ENCODE data around the gene ZNF543. TPM values are rescaled to one million over a fixed set of nuclear protein-coding genes. Genes with fewer than 3 reads are reported as not detected.
"Not testable (repeated sequence)": the region's sequence is repeated elsewhere in the genome, so short reads cannot be mapped to it uniquely, and the experiment has no call there.

The ZNF543 gene
- total and polyA plus RNA-seq, 2 of the 4 experiments (the other 2 are of a cell fraction): 1.8 to 9.0 TPM

GRCh38 chr19:57278481-57278880 lies 41.8 kb upstream of the ZNF543 start:
- POLR2A ChIA-PET (ENCODE audit: unreplicated experiment); H2BK120ac ChIP-seq (ENCODE audit: low read depth, low read length); H3K14ac ChIP-seq (replicated peaks; ENCODE audit: low read depth, low read length); H4K91ac ChIP-seq (ENCODE audit: insufficient read depth, low read depth, low read length); H3K56ac ChIP-seq (ENCODE audit: extremely low read depth, insufficient read depth, low read length); H3K4me3 ChIP-seq (ENCODE audit: insufficient read depth, low read depth, low read length); intact Hi-C loops (cut with micrococcal nuclease); H3K9me3 ChIP-seq (ENCODE audit: control insufficient read depth, insufficient read depth, low read length); H3K36me3 ChIP-seq (ENCODE audit: control insufficient read depth, insufficient read depth, low read length); H3K4me2 ChIP-seq (ENCODE audit: low read depth, low read length); H2BK15ac ChIP-seq (ENCODE audit: low read depth, low read length); in situ Hi-C loops (cut with MboI; ENCODE audit: low sequenced_read_pairs); H3K9me1 ChIP-seq (ENCODE audit: insufficient read depth, low read length); dilution Hi-C loops (cut with HindIII; ENCODE audit: low sequenced_read_pairs, unreplicated experiment); H3K23ac ChIP-seq (ENCODE audit: low read depth, low read length); CTCF ChIA-PET; H4K5ac ChIP-seq (ENCODE audit: low read depth, low read length); H2AFZ ChIP-seq (replicated peaks; ENCODE audit: low read length, poor library complexity); H2BK20ac ChIP-seq (ENCODE audit: low read depth, low read length); H3K18ac ChIP-seq (ENCODE audit: low read depth, low read length); H2AK9ac ChIP-seq (replicated peaks; ENCODE audit: low read depth, low read length, poor library complexity); H2AK5ac ChIP-seq (ENCODE audit: low read depth, low read length); H3K4me1 ChIP-seq (ENCODE audit: control insufficient read depth, insufficient read depth, low read length); H3K27me3 ChIP-seq (ENCODE audit: control insufficient read depth, insufficient read depth, low read length); BruUV-seq (replicated peaks); ATAC-seq (ENCODE audit: low read depth); H3K9ac ChIP-seq (ENCODE audit: low read depth, low read length): not testable (repeated sequence)
- H3K27ac ChIP-seq (ENCODE audit: insufficient read depth, low read length): peak overlapping the region; percentile 25; the same call in 1 of the 2 replicates
- WGBS, 2 experiments (ENCODE audit: extremely low coverage in 2 of 2, insufficient read length in 1 of 2): no CpG with 5 or more reads among the region's 2 CpGs
- H3K79me1 ChIP-seq (ENCODE audit: low read depth in 1 of 2, low read length in 2 of 2): peaks cover 0 to 31% of the 10 kb centered on the region in 2 experiments; a peak in 3 of 4 replicates
- H2BK5ac ChIP-seq (ENCODE audit: low read depth, low read length, poor library complexity, severe bottlenecking): peak overlapping the region; percentile 24
- TF ChIP-seq NFE2L2 (IDR thresholded peaks at IDR 0.05; ENCODE audit: low read depth, low read length) (0 out of 2 replicates have a peak, but pooled peaks have one; percentile 22), MAFK (IDR thresholded peaks at IDR 0.05; ENCODE audit: low read depth, low read length) (peak; percentile 41; the same call in 1 of the 2 replicates), FOS (IDR thresholded peaks at IDR 0.05; ENCODE audit: low read depth, low read length) (peak; percentile 66)
- peaks cover 24% of the 10 kb centered on the region for H4K20me1 ChIP-seq (ENCODE audit: insufficient read depth, low read length)
- H3K4ac ChIP-seq (ENCODE audit: low read depth, low read length): peak overlapping the region; percentile 43
- peak; percentile 84 for DNase-seq
- peak overlapping the region in 1 of 2 experiments; percentile 23; a peak in 2 of 4 replicates for H4K8ac ChIP-seq (ENCODE audit: low read depth in 2 of 2, low read length in 2 of 2)
